T-cell (primary cell): ENCODE results near the gene LIN7B. TPM values are rescaled to one million over a fixed set of nuclear protein-coding genes. Genes with fewer than 3 reads are reported as not detected.

Experiments
- ATAC-seq, 4 experiments: fragments of 200-7000 bp in 3 of 4; fragments of 150-1000 bp in 1 of 4; cut with Tn5 transposase; replicated peaks in 1 of 4; 1 replicate in 3 of 4; 2 replicates in 1 of 4; pipeline ENCODE4 v1.10.0; 2021; ENCODE audit warnings: moderate library complexity in 3 of 4, mild to moderate bottlenecking in 2 of 4, moderate number of reproducible peaks in 1 of 4
- CTCF ChIA-PET, 2 donors: fragments of 300-600 bp; sonication (Branson Sonifier 250); formaldehyde crosslinking; loops; one replicate each; lab custom pipeline; 2022; ENCODE audit warnings: antibody characterized with exemption in 2 of 2; lab: Charles Lee
- POLR2A ChIA-PET, 2 donors: fragments of 300-600 bp; sonication (Branson Sonifier 250); formaldehyde crosslinking; loops; one replicate each; lab custom pipeline; 2022; ENCODE audit warnings: antibody characterized with exemption in 2 of 2; lab: Charles Lee
- DNase-seq, 35 experiments: peaks; one replicate each; pipeline versions ENCODE4 v3.0.0 to v3.0.0-alpha.2; 2013 to 2023
- H3K27ac ChIP-seq: one replicate; pipeline ENCODE4 v1.5.1; 2013; ENCODE audit warnings: low read length
- H3K27me3 ChIP-seq, 2 experiments: replicated peaks in 1 of 2; 1 replicate in 1 of 2; 2 replicates in 1 of 2; pipeline versions ENCODE4 v1.6.1 to v1.7.0; 2013; ENCODE audit warnings: low read length in 1 of 2, mixed read lengths in 1 of 2; ENCODE audit not compliant: control insufficient read depth in 2 of 2, insufficient read depth in 2 of 2; ENCODE audit errors: extremely low read depth in 1 of 2
- H3K36me3 ChIP-seq, 2 donors: 1 replicate in 1 of 2; 2 replicates in 1 of 2; pipeline versions ENCODE4 v1.6.1 to v1.7.0; 2013; ENCODE audit warnings: low read length in 1 of 2; ENCODE audit not compliant: control insufficient read depth in 2 of 2, insufficient read depth in 1 of 2; ENCODE audit errors: extremely low read depth in 1 of 2
- H3K4me1 ChIP-seq, 2 experiments: 1 replicate in 1 of 2; 2 replicates in 1 of 2; pipeline versions ENCODE4 v1.6.1 to v1.7.0; 2013; ENCODE audit warnings: low read length in 2 of 2, mixed read lengths in 1 of 2; ENCODE audit not compliant: insufficient read depth in 2 of 2, control insufficient read depth in 1 of 2; ENCODE audit errors: extremely low read depth in 1 of 2
- H3K4me3 ChIP-seq, 2 donors: 1 replicate in 1 of 2; 2 replicates in 1 of 2; pipeline versions ENCODE4 v1.5.1 to v1.7.0; 2013; ENCODE audit warnings: mild to moderate bottlenecking in 2 of 2, low read length in 1 of 2, moderate library complexity in 1 of 2; ENCODE audit not compliant: control insufficient read depth in 1 of 2; ENCODE audit errors: extremely low read depth in 1 of 2
- H3K9me3 ChIP-seq: 2 replicates; pipeline ENCODE4 v1.7.0; 2013
- H3K27ac Mint-ChIP-seq, 2 donors: one replicate each; pipeline ENCODE4 v1.8.0; 2020 to 2021; ENCODE audit warnings: mild to moderate bottlenecking in 2 of 2, mixed read lengths in 2 of 2
- H3K27me3 Mint-ChIP-seq, 2 donors: one replicate each; pipeline ENCODE4 v1.8.0; 2021 to 2022; ENCODE audit warnings: mixed read lengths in 2 of 2
- H3K36me3 Mint-ChIP-seq: one replicate; pipeline ENCODE4 v1.8.0; 2021; ENCODE audit warnings: mixed read lengths
- H3K4me1 Mint-ChIP-seq, 3 donors: one replicate each; pipeline ENCODE4 v1.8.0; 2020 to 2022; ENCODE audit warnings: mixed read lengths in 3 of 3, mild to moderate bottlenecking in 1 of 3
- H3K4me3 Mint-ChIP-seq, 3 donors: one replicate each; pipeline ENCODE4 v1.8.0; 2020 to 2022; ENCODE audit warnings: mild to moderate bottlenecking in 3 of 3, mixed read lengths in 3 of 3, moderate library complexity in 3 of 3
- H3K9me3 Mint-ChIP-seq, 3 donors: one replicate each; pipeline ENCODE4 v1.8.0; 2020 to 2022; ENCODE audit warnings: mixed read lengths in 3 of 3
- WGBS: methylation state at CpG from one replicate; pipeline ENCODE4 v1.1.5; 2013; ENCODE audit warnings: missing lambda C conversion rate; ENCODE audit not compliant: insufficient coverage; 5-methylcytosine and 5-hydroxymethylcytosine counted together
- total RNA-seq, 35 experiments: library from RNA in 6 of 35; stranded (reverse) in 6 of 35; fragments of 120-200 nt in 1 of 35; gene quantifications; one replicate each; pipeline versions ENCODE4 v1.2.1 to v1.2.4 and lab custom pipeline; 2013 to 2026

The LIN7B gene, protein sequence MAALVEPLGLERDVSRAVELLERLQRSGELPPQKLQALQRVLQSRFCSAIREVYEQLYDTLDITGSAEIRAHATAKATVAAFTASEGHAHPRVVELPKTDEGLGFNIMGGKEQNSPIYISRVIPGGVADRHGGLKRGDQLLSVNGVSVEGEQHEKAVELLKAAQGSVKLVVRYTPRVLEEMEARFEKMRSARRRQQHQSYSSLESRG
- 10 to 100 TPM in 3 of 5 donors, 1 to 10 TPM in 2; 8.1 to 17.8 (median 12.9) TPM for total RNA-seq
- total RNA-seq (2013), result 7.3 TPM
- total RNA-seq (lab: John Stamatoyannopoulos, UW), result 0.76 to 9.2 (median 2.6) reads per million in 29 experiments

DNA sequence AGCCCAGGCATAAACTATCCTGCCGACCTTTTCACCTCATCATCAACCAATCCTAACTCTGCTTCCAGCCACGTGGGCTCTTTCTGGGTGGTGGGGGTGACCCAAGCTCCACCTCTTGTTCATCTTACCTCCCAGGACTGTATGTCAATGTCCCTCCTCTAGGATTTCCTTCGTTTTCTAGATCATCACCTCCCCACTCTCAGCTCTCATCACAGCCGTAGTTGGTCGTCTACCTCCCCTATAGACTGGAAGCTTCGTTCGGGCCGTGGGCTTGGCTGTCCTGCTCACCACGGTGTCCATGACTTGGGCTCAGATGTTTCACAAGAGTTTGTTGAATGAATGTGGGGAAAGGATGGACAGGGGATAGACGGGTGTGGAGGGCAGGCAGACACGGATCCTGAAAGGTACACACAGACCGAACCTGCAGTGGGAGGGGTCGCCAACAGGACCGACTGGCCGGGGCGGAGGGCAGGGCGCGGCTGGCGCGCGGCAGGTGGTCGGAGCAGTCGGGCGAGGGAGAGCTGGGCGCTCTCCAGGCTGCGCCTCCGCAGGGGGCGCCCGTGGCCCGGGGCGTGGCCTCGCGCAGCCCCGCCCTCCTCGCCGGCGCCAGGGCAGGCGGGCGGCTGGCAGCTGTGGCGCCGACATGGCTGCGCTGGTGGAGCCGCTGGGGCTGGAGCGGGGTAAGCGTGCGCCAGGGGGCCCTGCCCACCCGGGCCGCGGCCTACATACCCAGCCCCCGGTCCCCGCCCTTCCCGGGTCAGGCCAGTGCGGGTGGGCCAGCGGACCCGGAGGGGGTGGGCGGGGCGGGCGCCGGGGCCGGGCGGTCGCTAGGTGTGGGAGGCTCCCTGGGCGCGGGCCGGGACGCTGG is at the start of gene LIN7B:
Gene LIN7B (plus strand): TSS at position 609 of the 868 bp plus-strand sequence. CDS start 35 bp downstream, at position 644.
- H3K9me3 Mint-ChIP-seq, result no peaks in the 10 kb centered on the region
- DNase-seq, result peak; percentile 45 to 90 (median 68)
- no peaks in the 10 kb centered on the region for H3K9me3 ChIP-seq
- POLR2A ChIA-PET, result interaction anchor here in 1 of 2 donors (1.1 kb wide), 1 partner anchor 14 kb away, joined by 7 read pairs; no protein-coding TSS in a partner anchor
- peaks cover 6 to 34% of the 10 kb centered on the region in 2 experiments for H3K4me1 ChIP-seq
- peaks cover 5% of the 10 kb centered on the region for H3K36me3 Mint-ChIP-seq
- peak within 1 kb of the TSS; percentile 79 to 85 (median 84) for H3K4me3 Mint-ChIP-seq
- CTCF ChIA-PET, result interaction anchor here (0.6 to 2.8 kb wide), 7 partner anchors 9 to 363 kb away, joined by 3 to 21 read pairs (median 3); partner anchors contain the start of genes GYS1 (in 1 of the 2) and RUVBL2 (in 1 of the 2)
- peak within 1 kb of the TSS; percentile 86 to 89 for H3K27ac Mint-ChIP-seq
- H3K27me3 Mint-ChIP-seq, result no peaks in the 10 kb centered on the region
- H3K4me3 ChIP-seq, result peak within 1 kb of the TSS; percentile 60 to 73
- WGBS, result under 1% methylated on average over 52 of the region's 66 CpGs
- ATAC-seq, result peak; percentile 65 to 70 (median 69)
- peak within 1 kb of the TSS; percentile 7 for H3K27ac ChIP-seq
- H3K27me3 ChIP-seq, result no peaks in the 10 kb centered on the region
- H3K4me1 Mint-ChIP-seq, result peaks cover 36 to 46% (median 36%) of the 10 kb centered on the region in 3 donors
- H3K36me3 ChIP-seq, result peaks cover 2 to 6% of the 10 kb centered on the region in 2 donors

DNA sequence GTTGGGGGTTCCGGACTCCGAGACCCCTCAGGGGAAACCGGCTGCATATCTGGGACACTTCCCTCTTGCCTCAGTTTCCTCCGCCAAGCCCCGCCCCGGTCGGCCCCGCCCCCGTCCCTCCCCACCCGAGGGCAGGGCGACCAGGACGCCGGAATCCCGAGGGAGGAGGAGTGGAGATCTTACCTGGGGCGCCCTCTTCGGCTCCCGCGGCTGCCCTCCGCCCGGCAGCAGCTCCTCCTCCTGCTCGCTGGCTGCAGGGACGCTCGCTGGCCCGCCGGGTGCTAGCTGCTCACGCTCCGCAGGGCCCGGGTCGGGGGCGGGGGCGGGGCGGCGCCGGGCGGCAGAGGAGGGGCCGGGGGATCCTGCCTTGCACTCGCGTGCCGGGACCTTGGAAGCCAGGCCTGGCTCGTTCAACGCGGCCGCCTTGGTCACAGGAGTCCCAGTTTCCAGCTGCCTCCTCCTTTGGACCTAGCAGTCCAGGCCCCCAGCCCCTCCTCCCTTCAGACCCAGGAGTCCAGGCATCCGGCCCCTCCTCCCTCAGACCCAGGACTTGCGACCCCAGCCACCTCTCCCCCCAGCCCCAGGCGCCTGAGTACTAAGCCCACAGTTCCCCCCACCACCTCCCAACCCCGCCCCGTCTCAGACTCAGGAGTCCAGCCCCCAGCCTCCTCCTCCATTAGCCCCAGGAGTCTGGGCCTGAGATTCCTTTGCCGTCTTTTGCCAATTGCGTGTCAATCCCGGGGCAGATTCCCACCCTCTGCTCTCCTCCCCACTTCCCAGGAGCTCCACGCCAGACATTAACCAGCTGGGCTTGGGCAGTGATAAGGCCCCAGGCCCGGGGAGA is 49.2 kb upstream of the LIN7B start, which contains the start of gene NTF4:
Gene NTF4 (minus strand): TSS at position 51 of the 844 bp plus-strand sequence. CDS start 2,821 bp downstream, outside the sequence.
- Mint-ChIP-seq H3K27ac (no peak within 1 kb of the TSS), H3K4me3 (peak within 1 kb of the TSS in 1 of 3 donors; percentile 13), H3K27me3 (peaks cover 44 to 64% of the 10 kb centered on the region in 2 donors), H3K36me3 (peaks cover 3% of the 10 kb centered on the region), H3K9me3 (peaks cover 0 to 5% (median 0%) of the 10 kb centered on the region in 3 donors), H3K4me1 (peaks cover 0 to 5% (median 3%) of the 10 kb centered on the region in 3 donors)
- Histone ChIP-seq H3K9me3 (no peaks in the 10 kb centered on the region), H3K4me3 (no peak within 1 kb of the TSS), H3K4me1 (peaks cover 0 to 7% of the 10 kb centered on the region in 2 experiments), H3K27me3 (peaks cover 7 to 83% of the 10 kb centered on the region in 2 experiments), H3K36me3 (no peaks in the 10 kb centered on the region), H3K27ac (no peak within 1 kb of the TSS)
- WGBS, result 7% methylated on average over 44 of the region's 53 CpGs
- ATAC-seq (peak in 3 of 4 experiments; percentile 15 to 39 (median 19)), DNase-seq (no peak)
- ChIA-PET POLR2A (interaction anchor here in 1 of 2 donors (0.6 kb wide), 1 partner anchor 137 kb away, joined by 6 read pairs; no protein-coding TSS in a partner anchor), CTCF (no interaction called here)

DNA sequence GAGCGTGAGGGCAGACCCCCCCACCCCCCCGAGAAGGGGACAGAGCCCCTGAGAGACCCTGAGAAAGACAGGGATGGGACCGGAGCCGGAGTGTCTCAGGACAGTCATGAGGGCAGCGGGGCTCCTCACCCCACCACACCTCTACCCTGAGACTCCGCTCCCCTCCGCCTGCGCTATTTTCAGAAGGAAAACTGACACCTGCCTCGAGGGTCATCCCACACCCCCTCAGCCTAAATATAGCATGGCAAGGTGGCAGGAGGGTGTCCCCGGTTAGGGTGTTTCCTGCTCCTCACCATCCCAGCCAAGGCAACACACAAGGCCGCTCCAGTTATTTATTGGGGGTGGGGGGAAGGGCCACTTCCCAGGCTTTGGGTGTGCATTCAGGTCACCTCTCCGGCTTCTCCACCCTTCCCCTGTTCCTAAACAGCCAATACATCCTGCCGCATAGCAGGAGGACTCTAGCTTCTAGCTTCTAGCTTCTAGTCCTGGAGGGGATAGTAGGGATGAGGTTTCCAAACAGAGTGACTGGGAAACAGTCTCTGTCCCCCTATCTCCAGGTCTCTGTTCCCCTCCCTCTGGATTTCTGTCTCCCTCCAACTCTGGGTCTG is 48.2 kb upstream of the LIN7B start:
- ChIA-PET CTCF (no interaction called here), POLR2A (no interaction called here)
- peaks cover 0 to 9% (median 3%) of the 10 kb centered on the region in 3 donors for H3K4me1 Mint-ChIP-seq

DNA sequence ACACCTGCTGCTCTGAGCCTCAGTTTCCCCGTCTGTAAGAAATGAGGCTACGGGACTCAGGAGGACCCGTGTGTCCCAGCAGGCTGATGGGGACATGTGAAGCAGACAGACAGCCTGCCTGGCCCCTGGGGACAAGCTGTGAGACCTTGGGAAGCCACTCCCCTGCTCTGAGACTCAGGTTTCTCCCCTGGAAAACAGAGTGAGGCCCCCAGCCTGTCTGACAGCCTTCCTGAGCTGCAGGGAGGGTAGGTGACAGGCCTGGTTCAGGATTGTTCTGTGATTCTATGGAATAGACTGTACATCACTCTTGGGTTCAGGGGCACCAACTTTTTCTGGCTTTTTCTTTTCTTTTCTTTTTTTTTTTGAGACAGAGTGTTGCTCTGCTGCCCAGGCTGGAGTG is 46.6 kb upstream of the LIN7B start:
- Mint-ChIP-seq H3K4me3 (no peak overlapping the region), H3K27me3 (peaks cover 46 to 73% of the 10 kb centered on the region in 2 donors), H3K36me3 (no peaks in the 10 kb centered on the region), H3K4me1 (peaks cover 1 to 11% (median 6%) of the 10 kb centered on the region in 3 donors), H3K27ac (no peak overlapping the region), H3K9me3 (peaks cover 0 to 5% (median 0%) of the 10 kb centered on the region in 3 donors)
- ATAC-seq (no peak), DNase-seq (no peak)
- H3K4me1 ChIP-seq, result peaks cover 0 to 12% of the 10 kb centered on the region in 2 experiments
- CTCF ChIA-PET, result interaction anchor here (0.6 to 0.7 kb wide), 2 partner anchors 9 to 155 kb away, joined by 3 to 4 read pairs; no protein-coding TSS in a partner anchor
- no peaks in the 10 kb centered on the region for H3K36me3 ChIP-seq
- H3K27me3 ChIP-seq, result peaks cover 7 to 81% of the 10 kb centered on the region in 2 experiments
- no peak overlapping the region for H3K4me3 ChIP-seq
- H3K27ac ChIP-seq, result no peak overlapping the region
- POLR2A ChIA-PET, result no interaction called here
- no peaks in the 10 kb centered on the region for H3K9me3 ChIP-seq
- 53% methylated on average over 3 of the region's 3 CpGs for WGBS

More for the DNA sequence above, 48.2 kb upstream of the LIN7B start:
- Mint-ChIP-seq H3K27me3 (peaks cover 44 to 68% of the 10 kb centered on the region in 2 donors), H3K4me3 (no peak overlapping the region), H3K27ac (no peak overlapping the region), H3K36me3 (no peaks in the 10 kb centered on the region), H3K9me3 (peaks cover 0 to 5% (median 0%) of the 10 kb centered on the region in 3 donors)
- Histone ChIP-seq H3K4me1 (peaks cover 0 to 7% of the 10 kb centered on the region in 2 experiments), H3K27ac (no peak overlapping the region), H3K27me3 (peaks cover 7 to 89% of the 10 kb centered on the region in 2 experiments), H3K4me3 (no peak overlapping the region), H3K9me3 (no peaks in the 10 kb centered on the region), H3K36me3 (no peaks in the 10 kb centered on the region)
- DNase-seq (no peak), ATAC-seq (no peak)
- no CpG with 5 or more reads among the region's 13 CpGs for WGBS

DNA sequence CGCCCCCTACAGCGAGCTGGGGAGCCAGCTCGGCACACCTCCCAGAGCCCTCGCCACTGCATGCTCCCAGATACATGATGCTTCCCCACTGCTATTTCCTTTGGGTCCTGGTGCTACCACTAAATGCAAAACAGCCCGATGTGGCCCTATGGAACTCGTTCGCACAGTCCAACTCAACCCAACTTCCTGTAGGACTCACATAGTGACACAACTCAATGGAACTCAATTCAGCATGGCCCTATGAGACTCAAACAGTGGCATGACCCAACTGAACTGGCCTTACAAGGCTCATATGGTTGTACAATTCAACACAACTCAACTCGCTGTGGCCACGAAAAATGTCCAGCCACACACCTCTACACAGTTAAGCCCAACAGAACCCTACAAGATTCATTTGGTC is 45.1 kb upstream of the LIN7B start:
- H3K4me3 Mint-ChIP-seq, result no peak overlapping the region
- H3K27me3 Mint-ChIP-seq, result peaks cover 60 to 78% of the 10 kb centered on the region in 2 donors
- 95% methylated on average over 9 of the region's 9 CpGs for WGBS
- Histone ChIP-seq H3K4me3 (no peak overlapping the region), H3K36me3 (no peaks in the 10 kb centered on the region), H3K27ac (no peak overlapping the region), H3K9me3 (no peaks in the 10 kb centered on the region), H3K4me1 (peaks cover 0 to 19% of the 10 kb centered on the region in 2 experiments), H3K27me3 (peaks cover 7 to 81% of the 10 kb centered on the region in 2 experiments)
- peaks cover 0 to 5% (median 0%) of the 10 kb centered on the region in 3 donors for H3K9me3 Mint-ChIP-seq
- no peak overlapping the region for H3K27ac Mint-ChIP-seq
- ATAC-seq, result no peak
- no peaks in the 10 kb centered on the region for H3K36me3 Mint-ChIP-seq
- POLR2A ChIA-PET, result no interaction called here
- DNase-seq, result no peak
- H3K4me1 Mint-ChIP-seq, result peaks cover 12 to 21% (median 13%) of the 10 kb centered on the region in 3 donors
- CTCF ChIA-PET, result no interaction called here
